Testis (tissue), 3 donors: Measurements from ENCODE around the gene CD63. TPM values are rescaled to one million over a fixed set of nuclear protein-coding genes. Genes with fewer than 3 reads are reported as not detected.

ENCODE experiments used
- DNase-seq: peaks from one replicate; pipeline ENCODE4 v3.0.0-alpha.2; 2019
- H3K27ac ChIP-seq, 2 donors: fragments of 200-600 bp; sonication (generic); one replicate each; pipeline ENCODE4 v1.5.1; 2019
- H3K27me3 ChIP-seq: fragments of 200-600 bp; sonication (generic); one replicate; pipeline ENCODE4 v1.5.1; 2019
- H3K36me3 ChIP-seq: fragments of 200-600 bp; sonication (generic); one replicate; pipeline ENCODE4 v1.5.1; 2017; ENCODE audit warnings: low read depth; ENCODE audit errors: missing control alignments
- H3K4me1 ChIP-seq: fragments of 200-600 bp; sonication (generic); one replicate; pipeline ENCODE4 v1.5.1; 2019
- H3K4me3 ChIP-seq, 2 donors: fragments of 200-600 bp; sonication (generic); one replicate each; pipeline ENCODE4 v1.5.1; 2017 to 2019
- H3K9me3 ChIP-seq: fragments of 200-600 bp; sonication (generic); one replicate; pipeline ENCODE4 v1.5.1; 2017
- CTCF ChIP-seq, 3 experiments: fragments of 450-650 bp in 2 of 3; fragments of 200-600 bp in 1 of 3; sonication (generic) in 1 of 3; IDR thresholded peaks; one replicate each; pipeline ENCODE4 v1.5.1; 2016 to 2019; ENCODE audit warnings: antibody characterized with exemption in 3 of 3, mild to moderate bottlenecking in 2 of 3, moderate library complexity in 1 of 3
- POLR2A ChIP-seq: fragments of 450-650 bp; IDR thresholded peaks from one replicate; pipeline ENCODE4 v1.6.1; 2017; ENCODE audit warnings: antibody characterized with exemption, mild to moderate bottlenecking, moderate library complexity
- WGBS, 2 donors: methylation state at CpG; one replicate each; pipeline ENCODE4 v1.1.5; 2018; 5-methylcytosine and 5-hydroxymethylcytosine counted together
- intact Hi-C: fragments of 100-400 bp; cut with DNase I; formaldehyde crosslinking; loops from one replicate; pipeline ENCODE4 v1.15.1; 2023; ENCODE audit warnings: low total_unique reads
- polyA plus RNA-seq: library from polyadenylated mRNA; stranded (reverse); fragments of 350-450 nt; fragmentation: Illumina TruSeq; extraction: RNeasy Lipid Tissue Mini Kit (QIAGEN cat#74804); gene quantifications from one replicate; pipeline ENCODE4 v1.2.3, GENCODE V29; 2014; ENCODE audit warnings: low read depth, low replicate concordance; ENCODE audit not compliant: insufficient read depth
- total RNA-seq, 2 donors: library from RNA; depleted of rRNA; stranded (reverse); fragments of >200 nt; gene quantifications; one replicate each; pipeline ENCODE4 v1.2.3, GENCODE V29; 2016

Gene CD63
- total and polyA plus RNA-seq, 3 donors from 2014 or later: 600 to 668 (median 655) TPM

GRCh38 chr12:55686366-55687010 lies 42.3 kb downstream of the CD63 start:
- DNase-seq: no peak
- Histone ChIP-seq H3K27me3 (no peaks in the 10 kb centered on the region), H3K36me3 (no peaks in the 10 kb centered on the region), H3K4me1 (peaks cover 8% of the 10 kb centered on the region), H3K27ac (no peak overlapping the region), H3K9me3 (no peaks in the 10 kb centered on the region), H3K4me3 (no peak overlapping the region)
- TF ChIP-seq CTCF (IDR thresholded peaks at IDR 0.05) (no peak), POLR2A (no peak)
- intact Hi-C loops: no loop called here
- WGBS, 2 donors: 91 to 93% methylated on average over 8 to 9 of the region's 9 CpGs

GRCh38 chr12:55685671-55686070 lies 43.1 kb downstream of the CD63 start:
- TF ChIP-seq POLR2A (no peak), CTCF (IDR thresholded peaks at IDR 0.05) (no peak)
- H3K36me3 ChIP-seq: no peaks in the 10 kb centered on the region
- no peak for DNase-seq
- WGBS, 2 donors: 88 to 92% methylated on average over 5 of the region's 5 CpGs
- no peaks in the 10 kb centered on the region for H3K27me3 ChIP-seq
- H3K4me3 ChIP-seq: no peak overlapping the region
- peaks cover 14% of the 10 kb centered on the region for H3K4me1 ChIP-seq
- H3K27ac ChIP-seq: no peak overlapping the region
- H3K9me3 ChIP-seq: no peaks in the 10 kb centered on the region
- intact Hi-C loops: no loop called here

GRCh38 chr12:55684761-55685370 lies 43.9 kb downstream of the CD63 start:
- intact Hi-C loops: no loop called here

GRCh38 chr12:55683676-55684075 lies 45.1 kb downstream of the CD63 start:
- H3K27me3 ChIP-seq: no peaks in the 10 kb centered on the region
- intact Hi-C loops: no loop called here
- H3K4me3 ChIP-seq: no peak overlapping the region
- TF ChIP-seq CTCF (IDR thresholded peaks at IDR 0.05) (no peak), POLR2A (no peak)
- DNase-seq: no peak
- peaks cover 14% of the 10 kb centered on the region for H3K4me1 ChIP-seq
- WGBS, 2 donors: 87 to 91% methylated on average over 7 of the region's 7 CpGs
- no peaks in the 10 kb centered on the region for H3K9me3 ChIP-seq
- no peak overlapping the region for H3K27ac ChIP-seq
- H3K36me3 ChIP-seq: no peaks in the 10 kb centered on the region

More at GRCh38 chr12:55684761-55685370, 43.9 kb downstream of the CD63 start:
- H3K27ac ChIP-seq: no peak overlapping the region
- TF ChIP-seq POLR2A: no peak
- TF ChIP-seq CTCF (IDR thresholded peaks at IDR 0.05): no peak
- H3K4me1 ChIP-seq: peaks cover 14% of the 10 kb centered on the region
- 86 to 97% methylated on average over 6 to 20 of the region's 20 CpGs for WGBS, 2 donors
- no peaks in the 10 kb centered on the region for H3K36me3 ChIP-seq
- DNase-seq: no peak
- H3K27me3 ChIP-seq: no peaks in the 10 kb centered on the region
- no peaks in the 10 kb centered on the region for H3K9me3 ChIP-seq
- no peak overlapping the region for H3K4me3 ChIP-seq
